Measurements from ENCODE around the gene PTH1R. TPM values are rescaled to one million over a fixed set of nuclear protein-coding genes. Genes with fewer than 3 reads are reported as not detected.

The PTH1R gene
- total RNA-seq, 1 experiment from 2014 or later = 0.32 TPM

- H3K4me3 ChIP-seq (replicated peaks in 1 of 2; ENCODE audit: low read depth in 1 of 2, low read length in 2 of 2) = no peak overlapping the region
- TF ChIP-seq REST (IDR thresholded peaks at IDR 0.05; ENCODE audit: low read depth) = no peak
- TF ChIP-seq ZBTB33 (IDR thresholded peaks at IDR 0.05; ENCODE audit: extremely low read depth, insufficient replicate concordance, low read length) = no peak
- TF ChIP-seq CTCF (IDR thresholded peaks at IDR 0.05 in 2 of 3, conservative IDR thresholded peaks at IDR 0.05 in 1 of 3; ENCODE audit: borderline replicate concordance in 1 of 3, insufficient read depth in 1 of 3, low read depth in 2 of 3, low read length in 2 of 3) = no peak
- TF ChIP-seq EZH2phosphoT487 (IDR thresholded peaks at IDR 0.05; ENCODE audit: borderline replicate concordance) = no peak
- no peak for TF ChIP-seq CEBPB (IDR thresholded peaks at IDR 0.05; ENCODE audit: low read depth)
- no peak for TF ChIP-seq SRF (IDR thresholded peaks at IDR 0.05; ENCODE audit: low read depth)
- TF ChIP-seq SP1 (IDR thresholded peaks at IDR 0.05; ENCODE audit: low read depth) = no peak
- no peak for TF ChIP-seq ZNF274 (IDR thresholded peaks at IDR 0.05; ENCODE audit: low read depth, low read length)
- no peak for TF ChIP-seq YY1 (IDR thresholded peaks at IDR 0.05; ENCODE audit: extremely low read depth, insufficient replicate concordance, low read depth, low read length)
- no peak for TF ChIP-seq ATF3 (IDR thresholded peaks at IDR 0.05)
- no peak for TF ChIP-seq ZFX (IDR thresholded peaks at IDR 0.05)
- no peak for TF ChIP-seq MAX (IDR thresholded peaks at IDR 0.05)
- no peak for TF ChIP-seq FOSL1 (IDR thresholded peaks at IDR 0.05; ENCODE audit: low read depth)
- TF ChIP-seq EGR1 (IDR thresholded peaks at IDR 0.05; ENCODE audit: low read depth) = no peak
- no peak for TF ChIP-seq JUND (IDR thresholded peaks at IDR 0.05)
- TF ChIP-seq ELF1 (IDR thresholded peaks at IDR 0.05; ENCODE audit: borderline replicate concordance, low read depth) = no peak
- TF ChIP-seq RAD21 (IDR thresholded peaks at IDR 0.05; ENCODE audit: low read depth) = no peak
- TF ChIP-seq CBX3 (IDR thresholded peaks at IDR 0.05; ENCODE audit: low read depth) = no peak
- no peak for TF ChIP-seq POLR2AphosphoS5 (IDR thresholded peaks at IDR 0.05; ENCODE audit: low read depth, low read length)
- no peak for TF ChIP-seq EZH2 (IDR thresholded peaks at IDR 0.05)
- H2AFZ ChIP-seq (ENCODE audit: low read depth, low read length, poor library complexity, severe bottlenecking) = no peak overlapping the region
- DNase-seq (ENCODE audit: low read depth, low spot score) (no peak), ATAC-seq (no peak)
- BruUV-seq (replicated peaks) = no TSS peak
- POLR2A ChIA-PET = no interaction called here
- peaks cover 0 to 16% of the 10 kb centered on the region in 2 experiments; a peak in 3 of 4 replicates for H3K4me1 ChIP-seq (ENCODE audit: control insufficient read depth in 1 of 2, insufficient read depth in 2 of 2, low read length in 2 of 2)
- no peak overlapping the region for H3K9ac ChIP-seq (ENCODE audit: low read length)
- RAD21 ChIA-PET (ENCODE audit: low non-redundant PET in 1 of 2, low total read pairs in 2 of 2, uncharacterized antibody in 2 of 2, unreplicated experiment in 2 of 2) = no interaction called here
- intact Hi-C loops (cut with micrococcal nuclease) = loop anchor here (2.0 kb wide), 1 partner anchor 42 kb away; no protein-coding TSS in a partner anchor
- no peaks in the 10 kb centered on the region for H3K9me2 ChIP-seq (ENCODE audit: insufficient read depth)
- H3K36me3 ChIP-seq (ENCODE audit: control insufficient read depth in 1 of 2, insufficient read depth in 2 of 2, low read length in 2 of 2) = no peaks in the 10 kb centered on the region
- no peaks in the 10 kb centered on the region for H4K20me1 ChIP-seq (ENCODE audit: insufficient read depth)
- no peak overlapping the region for H3K27ac ChIP-seq (ENCODE audit: low read depth, low read length)
- H3K9me3 ChIP-seq (ENCODE audit: control insufficient read depth in 1 of 2, insufficient read depth in 1 of 2, low read depth in 1 of 2, low read length in 2 of 2) = no peaks in the 10 kb centered on the region
- H3K4me2 ChIP-seq (ENCODE audit: low read length) = no peak overlapping the region
- H3K27me3 ChIP-seq (ENCODE audit: insufficient read depth, low read length) = no peaks in the 10 kb centered on the region
- CTCF ChIA-PET = interaction anchor here (1.4 to 1.8 kb wide), 4 partner anchors 13 to 244 kb away, joined by 5 to 11 read pairs (median 6); no protein-coding TSS in a partner anchor
- no peaks in the 10 kb centered on the region for H3K79me2 ChIP-seq (ENCODE audit: insufficient read depth, low read length)
These were observed 30.9 kb downstream of the PTH1R start for GRCh38 chr3:46908294-46908985.

Measured in HCT116 (cell line).